NCI-H1048 (cell line): ENCODE results near the gene TRIM7.
"Not testable (repeated sequence)": the region's sequence is repeated elsewhere in the genome, so short reads cannot be mapped to it uniquely, and the experiment has no call there.

Experiments
- DNase-seq: peaks from one replicate; lab custom pipeline; 2025; lab: John Stamatoyannopoulos, UW

The TRIM7 gene

DNA sequence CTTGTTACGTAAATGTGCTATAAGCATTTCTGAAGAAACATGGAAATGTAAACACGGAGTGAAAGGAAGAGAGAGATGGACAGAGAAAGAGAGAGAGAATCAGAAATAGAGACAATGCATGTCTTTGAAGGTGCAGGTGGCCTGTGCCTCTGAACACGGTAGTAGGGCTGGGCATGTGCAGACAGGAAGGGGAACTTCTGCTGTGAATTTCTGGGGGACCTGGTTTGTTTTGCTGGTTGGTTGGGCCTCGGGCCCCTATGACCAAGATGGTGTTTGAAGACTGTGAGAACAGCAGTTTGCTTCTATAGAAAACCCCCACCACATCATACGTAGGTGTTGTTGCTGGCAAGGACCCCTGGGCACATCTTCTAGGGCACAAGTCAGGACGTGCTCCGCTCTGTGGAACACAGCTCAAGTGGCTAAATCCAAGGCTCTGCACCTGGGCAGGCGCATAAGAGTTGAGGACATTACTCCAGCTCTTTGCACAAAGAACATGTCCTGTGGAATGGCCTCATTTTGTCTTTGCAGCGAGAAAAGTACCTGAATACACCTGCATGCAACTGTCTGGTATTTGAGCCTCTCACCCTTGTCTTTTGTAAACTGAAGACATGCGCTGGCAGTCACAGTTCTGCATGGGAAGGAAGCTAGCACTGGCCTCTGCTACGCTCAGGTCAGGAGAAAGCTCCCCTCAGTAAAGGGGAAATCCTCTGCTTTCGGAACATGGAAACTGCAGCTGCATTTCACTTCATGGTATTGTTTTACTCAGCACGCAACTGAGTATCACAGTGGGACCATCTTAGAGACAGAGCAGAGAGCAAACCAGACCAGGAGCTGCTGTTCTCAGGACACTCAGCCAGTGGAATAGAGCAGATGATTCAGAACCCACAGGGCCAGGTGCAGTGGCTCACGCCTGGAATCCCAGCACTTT lies 54.9 kb downstream of the TRIM7 start:
- no peak for DNase-seq

DNA sequence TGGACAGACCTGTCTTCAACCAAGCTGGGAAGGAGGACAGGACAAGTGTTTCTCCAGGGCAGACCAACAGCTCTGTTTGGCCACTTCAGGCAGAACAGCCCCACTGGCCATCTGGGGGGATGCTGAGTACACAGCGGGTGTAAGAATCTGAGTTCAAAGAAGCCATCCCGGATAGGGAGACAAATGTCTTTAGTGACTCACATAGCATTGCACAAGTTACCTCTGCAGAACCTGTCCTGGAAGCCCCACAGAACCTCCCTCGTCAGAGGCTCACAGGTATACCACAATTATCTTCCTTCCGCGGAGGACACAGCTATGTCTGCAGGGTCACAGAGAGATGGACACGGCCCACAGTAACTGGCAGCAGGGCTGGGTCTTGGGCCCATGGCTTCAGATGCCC lies 55.6 kb downstream of the TRIM7 start:
- DNase-seq, result no peak

DNA sequence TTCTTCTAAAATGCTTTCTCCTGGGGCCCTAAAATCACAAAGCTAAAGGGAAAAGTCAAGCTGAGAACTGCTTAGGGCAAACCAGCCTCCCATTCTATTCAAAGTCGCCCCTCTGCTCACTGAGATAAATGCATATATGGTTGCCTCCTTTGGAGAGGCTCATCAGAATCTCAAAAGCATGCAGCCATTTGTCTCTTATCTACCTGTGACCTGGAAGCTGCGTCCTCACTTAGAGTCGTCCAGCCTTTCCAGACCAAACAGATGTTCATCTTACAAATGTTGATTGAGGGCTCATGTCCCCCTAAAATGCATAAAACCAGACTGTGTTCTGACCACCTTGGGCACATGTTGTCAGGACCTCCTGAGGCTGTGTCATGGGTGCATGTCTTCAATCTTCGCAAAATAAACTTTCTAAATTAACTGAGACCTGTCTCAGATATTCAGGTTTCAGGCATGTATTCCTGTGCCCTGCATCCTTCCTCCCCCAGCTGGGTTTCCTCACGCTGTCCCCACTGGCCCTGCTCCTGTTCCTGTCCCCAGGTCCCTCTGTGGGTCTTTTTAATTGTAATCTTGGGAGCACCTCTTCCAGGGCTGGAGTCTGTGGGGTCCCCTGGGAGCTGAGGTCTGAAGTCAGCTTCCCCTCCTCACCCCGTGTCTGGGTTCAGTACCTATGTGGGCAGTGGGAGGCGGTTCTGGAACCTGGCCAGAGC lies 57.9 kb downstream of the TRIM7 start, which contains the start of gene OR2V2:
Gene OR2V2 (plus strand): TSS at position 660 of the 710 bp plus-strand sequence. CDS start 7,357 bp downstream, outside the sequence.
- DNase-seq, result not testable (repeated sequence)

- no peak for DNase-seq
Measured at GRCh38 chr5:181145133-181145532, 59.9 kb downstream of the TRIM7 start.
